Measurements from ENCODE around the gene DPP6. TPM values are rescaled to one million over a fixed set of nuclear protein-coding genes. Genes with fewer than 3 reads are reported as not detected.

DPP6 gene
- total and polyA plus RNA-seq, 9 donors = 0.22 to 3.9 (median 1.3) TPM; not detected in 1

GRCh38 chr7:154769001-154769400 is 716.8 kb downstream of the DPP6 start:
- WGBS, 3 donors = 56 to 71% (median 57%) methylated on average over 4 of the region's 4 CpGs
- Histone ChIP-seq H3K27me3 (no peaks in the 10 kb centered on the region), H3K4me3 (no peak overlapping the region), H3K27ac (no peak overlapping the region), H3K9me3 (no peaks in the 10 kb centered on the region), H3K36me3 (no peaks in the 10 kb centered on the region), H3K4me1 (ENCODE audit: insufficient read depth) (no peaks in the 10 kb centered on the region)
- intact Hi-C loops (cut with DNase I) = no loop called here
- DNase-seq = no peak
- TF ChIP-seq CTCF (IDR thresholded peaks at IDR 0.05) (no peak), EP300 (IDR thresholded peaks at IDR 0.05) (no peak), POLR2A (IDR thresholded peaks at IDR 0.05) (no peak)

GRCh38 chr7:154769527-154769926 is 717.3 kb downstream of the DPP6 start:
- Histone ChIP-seq H3K36me3 (no peaks in the 10 kb centered on the region), H3K4me1 (ENCODE audit: insufficient read depth) (no peaks in the 10 kb centered on the region), H3K4me3 (no peak overlapping the region), H3K27me3 (no peaks in the 10 kb centered on the region), H3K9me3 (no peaks in the 10 kb centered on the region), H3K27ac (no peak overlapping the region)
- intact Hi-C loops (cut with DNase I) = no loop called here
- WGBS, 3 donors = 83 to 93% (median 90%) methylated on average over 7 of the region's 7 CpGs
- DNase-seq = no peak
- TF ChIP-seq CTCF (IDR thresholded peaks at IDR 0.05) (no peak), EP300 (IDR thresholded peaks at IDR 0.05) (no peak), POLR2A (IDR thresholded peaks at IDR 0.05) (no peak)

GRCh38 chr7:154770361-154770760 is 718.2 kb downstream of the DPP6 start:
- no peak overlapping the region for H3K27ac ChIP-seq
- no peak for TF ChIP-seq CTCF (IDR thresholded peaks at IDR 0.05)
- no peak for TF ChIP-seq POLR2A (IDR thresholded peaks at IDR 0.05)
- TF ChIP-seq EP300 (IDR thresholded peaks at IDR 0.05) = no peak

GRCh38 chr7:154770962-154771361 is 718.8 kb downstream of the DPP6 start:
- intact Hi-C loops (cut with DNase I) = no loop called here
- DNase-seq = no peak
- no peaks in the 10 kb centered on the region for H3K27me3 ChIP-seq
- H3K4me1 ChIP-seq (ENCODE audit: insufficient read depth) = no peaks in the 10 kb centered on the region
- H3K9me3 ChIP-seq = no peaks in the 10 kb centered on the region
- H3K4me3 ChIP-seq = no peak overlapping the region
- H3K36me3 ChIP-seq = no peaks in the 10 kb centered on the region
- no peak overlapping the region for H3K27ac ChIP-seq
- no peak for TF ChIP-seq EP300 (IDR thresholded peaks at IDR 0.05)
- no peak for TF ChIP-seq POLR2A (IDR thresholded peaks at IDR 0.05)
- no peak for TF ChIP-seq CTCF (IDR thresholded peaks at IDR 0.05)
- WGBS, 3 donors = 25 to 47% (median 32%) methylated on average over 1 of the region's 1 CpG

More at GRCh38 chr7:154770361-154770760, 718.2 kb downstream of the DPP6 start:
- H3K27me3 ChIP-seq = no peaks in the 10 kb centered on the region
- no peak for DNase-seq
- no peaks in the 10 kb centered on the region for H3K36me3 ChIP-seq
- no peak overlapping the region for H3K4me3 ChIP-seq
- H3K4me1 ChIP-seq (ENCODE audit: insufficient read depth) = no peaks in the 10 kb centered on the region
- no peaks in the 10 kb centered on the region for H3K9me3 ChIP-seq
- intact Hi-C loops (cut with DNase I) = no loop called here
- WGBS, 3 donors = 69 to 82% (median 74%) methylated on average over 2 of the region's 2 CpGs

Measured in ovary (tissue), 9 donors.